HEK293 (cell line): Measurements from ENCODE around the gene KCNE3.
A peak's percentile ranks its signal among the peaks of the same experiment; 100 is the strongest.

ENCODE experiments used
- CTCF ChIA-PET: fragments of 350-600 bp; formaldehyde crosslinking; extraction: SDS; loops from one replicate; lab custom pipeline; 2021; ENCODE audit warnings: antibody characterized with exemption; lab: Yijun Ruan, JAX
- POLR2A ChIA-PET: fragments of 300-600 bp; formaldehyde crosslinking; extraction: SDS; loops from one replicate; lab custom pipeline; 2020; ENCODE audit warnings: antibody characterized with exemption, inconsistent platforms; lab: Yijun Ruan, JAX
- H3K27ac ChIP-seq: fragments of 200-500 bp; sonication (Bioruptor generic); 2 replicates; pipeline ENCODE4 v1.5.1; 2014; ENCODE audit warnings: low read depth, low read length, control low read depth, inconsistent platforms; ENCODE audit errors: extremely low read depth
- H3K36me3 ChIP-seq, 2 experiments: fragments of 200-500 bp in 1 of 2; sonication (Bioruptor generic) in 1 of 2; 1 replicate in 1 of 2; 2 replicates in 1 of 2; pipeline ENCODE4 v1.5.1; 2014 to 2017; ENCODE audit warnings: inconsistent platforms in 2 of 2, low read length in 2 of 2; ENCODE audit not compliant: control insufficient read depth in 2 of 2, insufficient read depth in 1 of 2
- H3K4me1 ChIP-seq: fragments of 200-500 bp; sonication (Bioruptor generic); 2 replicates; pipeline ENCODE4 v1.5.1; 2014; ENCODE audit warnings: mild to moderate bottlenecking, low read length, inconsistent platforms; ENCODE audit not compliant: control insufficient read depth, insufficient read depth
- H3K4me3 ChIP-seq: 2 replicates; pipeline ENCODE4 v1.5.1; 2011; ENCODE audit warnings: low read depth, mild to moderate bottlenecking, control low read depth, low read length, moderate library complexity
- H3K9me3 ChIP-seq: fragments of 200-500 bp; sonication (Bioruptor generic); 2 replicates; pipeline ENCODE4 v1.5.1; 2014; ENCODE audit warnings: low read depth, low read length, inconsistent platforms; ENCODE audit not compliant: control insufficient read depth, insufficient read depth
- EGR2 ChIP-seq: fragments of 450-650 bp; formaldehyde crosslinking; IDR thresholded peaks from 2 replicates; pipeline ENCODE4 v1.5.1; 2016; ENCODE audit warnings: low read depth, missing biosample characterization, missing genetic modification characterization
- GLIS1 ChIP-seq: fragments of 450-650 bp; formaldehyde crosslinking; IDR thresholded peaks from 2 replicates; pipeline ENCODE4 v1.5.1; 2016; ENCODE audit warnings: missing biosample characterization, missing genetic modification characterization
- MYNN ChIP-seq: fragments of 450-650 bp; formaldehyde crosslinking; IDR thresholded peaks from 2 replicates; pipeline ENCODE4 v1.5.1; 2016; ENCODE audit warnings: missing biosample characterization, missing genetic modification characterization, borderline replicate concordance
- PRDM6 ChIP-seq: fragments of 450-650 bp; formaldehyde crosslinking; IDR thresholded peaks from 2 replicates; pipeline ENCODE4 v1.5.1; 2017; ENCODE audit warnings: missing biosample characterization, missing genetic modification characterization
- ZBTB17 ChIP-seq: fragments of 450-650 bp; formaldehyde crosslinking; IDR thresholded peaks from 2 replicates; pipeline ENCODE4 v1.5.1; 2016; ENCODE audit warnings: missing biosample characterization, missing genetic modification characterization
- ZBTB21 ChIP-seq: fragments of 450-650 bp; formaldehyde crosslinking; IDR thresholded peaks from 2 replicates; pipeline ENCODE4 v1.5.1; 2017; ENCODE audit warnings: missing biosample characterization, missing genetic modification characterization
- ZEB2 ChIP-seq: fragments of 450-650 bp; formaldehyde crosslinking; IDR thresholded peaks from 2 replicates; pipeline ENCODE4 v1.5.1; 2016; ENCODE audit warnings: missing biosample characterization, missing genetic modification characterization
- ZNF148 ChIP-seq: fragments of 450-650 bp; formaldehyde crosslinking; IDR thresholded peaks from 2 replicates; pipeline ENCODE4 v1.5.0; 2017; ENCODE audit warnings: missing biosample characterization, missing genetic modification characterization, borderline replicate concordance
- ZNF2 ChIP-seq: fragments of 450-650 bp; formaldehyde crosslinking; IDR thresholded peaks from 2 replicates; pipeline ENCODE4 v1.5.1; 2016; ENCODE audit warnings: missing biosample characterization, missing genetic modification characterization
- ZNF221 ChIP-seq: fragments of 450-650 bp; formaldehyde crosslinking; IDR thresholded peaks from 2 replicates; pipeline ENCODE4 v1.5.1; 2017; ENCODE audit warnings: missing biosample characterization, missing genetic modification characterization, borderline replicate concordance
- ZNF24 ChIP-seq: fragments of 450-650 bp; formaldehyde crosslinking; IDR thresholded peaks from 2 replicates; pipeline ENCODE4 v1.5.1; 2016; ENCODE audit warnings: missing biosample characterization, missing genetic modification characterization
- ZNF280D ChIP-seq: fragments of 450-650 bp; formaldehyde crosslinking; IDR thresholded peaks from 2 replicates; pipeline ENCODE4 v1.5.1; 2016; ENCODE audit warnings: missing biosample characterization, missing genetic modification characterization
- ZNF302 ChIP-seq: fragments of 450-650 bp; formaldehyde crosslinking; IDR thresholded peaks from 2 replicates; pipeline ENCODE4 v1.5.1; 2016; ENCODE audit warnings: missing biosample characterization, missing genetic modification characterization, low read depth
- ZNF362 ChIP-seq: fragments of 450-650 bp; formaldehyde crosslinking; IDR thresholded peaks from 2 replicates; pipeline ENCODE4 v1.5.1; 2016; ENCODE audit warnings: missing biosample characterization, missing genetic modification characterization
- ZNF404 ChIP-seq: fragments of 450-650 bp; formaldehyde crosslinking; IDR thresholded peaks from 2 replicates; pipeline ENCODE4 v1.5.1; 2017; ENCODE audit warnings: missing biosample characterization, missing genetic modification characterization
- ZNF473 ChIP-seq: fragments of 450-650 bp; formaldehyde crosslinking; IDR thresholded peaks from 2 replicates; pipeline ENCODE4 v1.5.1; 2017; ENCODE audit warnings: missing biosample characterization, missing genetic modification characterization
- ZNF501 ChIP-seq: fragments of 450-650 bp; formaldehyde crosslinking; IDR thresholded peaks from 2 replicates; pipeline ENCODE4 v1.5.1; 2016; ENCODE audit warnings: missing biosample characterization, missing genetic modification characterization
- ZNF561 ChIP-seq: fragments of 450-650 bp; IDR thresholded peaks from 2 replicates; pipeline ENCODE4 v1.5.1; 2018; ENCODE audit warnings: missing biosample characterization, missing genetic modification characterization, borderline replicate concordance
- ZNF580 ChIP-seq: fragments of 450-650 bp; formaldehyde crosslinking; IDR thresholded peaks from 2 replicates; pipeline ENCODE4 v1.5.1; 2016; ENCODE audit warnings: missing biosample characterization, missing genetic modification characterization
- ZNF610 ChIP-seq: fragments of 450-650 bp; formaldehyde crosslinking; IDR thresholded peaks from 2 replicates; pipeline ENCODE4 v1.5.1; 2016; ENCODE audit warnings: missing biosample characterization, missing genetic modification characterization, borderline replicate concordance
- ZNF624 ChIP-seq: fragments of 450-650 bp; formaldehyde crosslinking; IDR thresholded peaks from 2 replicates; pipeline ENCODE4 v1.5.1; 2017; ENCODE audit warnings: missing biosample characterization, missing genetic modification characterization
- ZNF626 ChIP-seq: fragments of 450-650 bp; sonication (Bioruptor Pico); formaldehyde crosslinking; IDR thresholded peaks from 2 replicates; pipeline ENCODE4 v1.5.1; 2018; ENCODE audit warnings: missing biosample characterization, missing genetic modification characterization, inconsistent platforms
- ZNF660 ChIP-seq: fragments of 450-650 bp; IDR thresholded peaks from 2 replicates; pipeline ENCODE4 v1.5.1; 2018; ENCODE audit warnings: missing biosample characterization, mild to moderate bottlenecking, missing genetic modification characterization
- ZNF747 ChIP-seq: fragments of 450-650 bp; formaldehyde crosslinking; IDR thresholded peaks from 2 replicates; pipeline ENCODE4 v1.5.1; 2016; ENCODE audit warnings: missing biosample characterization, missing genetic modification characterization
- ZNF791 ChIP-seq: fragments of 450-650 bp; formaldehyde crosslinking; IDR thresholded peaks from 2 replicates; pipeline ENCODE4 v1.5.1; 2016; ENCODE audit warnings: missing biosample characterization, missing genetic modification characterization
- ZNF830 ChIP-seq: fragments of 450-650 bp; IDR thresholded peaks from 2 replicates; pipeline ENCODE4 v1.5.0; 2018; ENCODE audit warnings: missing biosample characterization, missing genetic modification characterization, low read depth, mild to moderate bottlenecking, moderate library complexity
- ZNF837 ChIP-seq: fragments of 450-650 bp; formaldehyde crosslinking; IDR thresholded peaks from 2 replicates; pipeline ENCODE4 v1.5.1; 2016; ENCODE audit warnings: missing biosample characterization, missing genetic modification characterization

Gene KCNE3

GRCh38 chr11:74450318-74450717 lies 17.0 kb downstream of the KCNE3 start:
- POLR2A ChIA-PET, result interaction anchor here (1.5 kb wide), 1 partner anchor 43 kb away, joined by 7 read pairs; the partner anchor contains the start of gene LIPT2
- H3K9me3 ChIP-seq, result no peaks in the 10 kb centered on the region
- TF ChIP-seq ZNF580 (tag by site-specific recombination) (no peak), ZNF747 (tag by site-specific recombination) (no peak), PRDM6 (tag by site-specific recombination) (no peak), MYNN (tag by site-specific recombination) (no peak), ZNF837 (tag by site-specific recombination) (no peak), ZNF626 (tag by site-specific recombination) (no peak), ZNF610 (tag by site-specific recombination) (no peak)
- no peaks in the 10 kb centered on the region for H3K36me3 ChIP-seq
- CTCF ChIA-PET, result interaction anchor here (0.6 to 13.1 kb wide), 25 partner anchors 8 to 703 kb away, joined by 3 to 221 read pairs (median 3); no protein-coding TSS in a partner anchor
- H3K4me1 ChIP-seq, result no peaks in the 10 kb centered on the region
- no peak overlapping the region for H3K27ac ChIP-seq
- H3K4me3 ChIP-seq, result no peak overlapping the region

- Histone ChIP-seq H3K9me3 (no peaks in the 10 kb centered on the region), H3K36me3 (no peaks in the 10 kb centered on the region), H3K27ac (no peak overlapping the region), H3K4me3 (no peak overlapping the region), H3K4me1 (no peaks in the 10 kb centered on the region; the same call in 1 of the 2 replicates)
- ChIA-PET CTCF (interaction anchor here (0.6 to 13.1 kb wide), 34 partner anchors 9 to 518 kb away, joined by 3 to 221 read pairs (median 3); no protein-coding TSS in a partner anchor), POLR2A (interaction anchor here (0.5 to 1.5 kb wide), 4 partner anchors 44 to 194 kb away, joined by 3 to 7 read pairs (median 4); partner anchors contain the start of genes LIPT2 and PGM2L1)
- peak; percentile 45; the same call in 1 of the 2 replicates for TF ChIP-seq ZBTB17 (tag by site-specific recombination)
- no peak for TF ChIP-seq ZNF302
- no peak for TF ChIP-seq ZNF501 (tag by site-specific recombination)
- TF ChIP-seq ZNF624 (tag by site-specific recombination), result no peak
- no peak for TF ChIP-seq ZNF362
- no peak for TF ChIP-seq ZNF24
- TF ChIP-seq EGR2, result no peak
- peak; percentile 59 for TF ChIP-seq ZNF660 (tag by site-specific recombination)
- TF ChIP-seq GLIS1, result peak; percentile 49; the same call in 1 of the 2 replicates
- no peak for TF ChIP-seq ZNF404
- no peak for TF ChIP-seq ZNF221 (tag by site-specific recombination)
- no peak for TF ChIP-seq ZEB2 (tag by site-specific recombination)
- TF ChIP-seq ZNF791 (tag by site-specific recombination), result no peak
- no peak for TF ChIP-seq ZBTB21
- no peak for TF ChIP-seq ZNF830
- no peak for TF ChIP-seq ZNF280D
- TF ChIP-seq ZNF473 (tag by site-specific recombination), result no peak
- TF ChIP-seq ZNF148 (tag by site-specific recombination), result no peak
- no peak for TF ChIP-seq ZNF561 (tag by site-specific recombination)
- TF ChIP-seq MYNN (tag by site-specific recombination), result no peak
- TF ChIP-seq ZNF2 (tag by site-specific recombination), result peak; percentile 91
These were observed 17.9 kb downstream of the KCNE3 start for GRCh38 chr11:74449369-74449931.
